ENCODE data around the gene CFAP251. TPM values are rescaled to one million over a fixed set of nuclear protein-coding genes. Genes with fewer than 3 reads are reported as not detected.

Gene CFAP251
- total RNA-seq, 1 donor from 2014 or later: 2.2 TPM

DNA sequence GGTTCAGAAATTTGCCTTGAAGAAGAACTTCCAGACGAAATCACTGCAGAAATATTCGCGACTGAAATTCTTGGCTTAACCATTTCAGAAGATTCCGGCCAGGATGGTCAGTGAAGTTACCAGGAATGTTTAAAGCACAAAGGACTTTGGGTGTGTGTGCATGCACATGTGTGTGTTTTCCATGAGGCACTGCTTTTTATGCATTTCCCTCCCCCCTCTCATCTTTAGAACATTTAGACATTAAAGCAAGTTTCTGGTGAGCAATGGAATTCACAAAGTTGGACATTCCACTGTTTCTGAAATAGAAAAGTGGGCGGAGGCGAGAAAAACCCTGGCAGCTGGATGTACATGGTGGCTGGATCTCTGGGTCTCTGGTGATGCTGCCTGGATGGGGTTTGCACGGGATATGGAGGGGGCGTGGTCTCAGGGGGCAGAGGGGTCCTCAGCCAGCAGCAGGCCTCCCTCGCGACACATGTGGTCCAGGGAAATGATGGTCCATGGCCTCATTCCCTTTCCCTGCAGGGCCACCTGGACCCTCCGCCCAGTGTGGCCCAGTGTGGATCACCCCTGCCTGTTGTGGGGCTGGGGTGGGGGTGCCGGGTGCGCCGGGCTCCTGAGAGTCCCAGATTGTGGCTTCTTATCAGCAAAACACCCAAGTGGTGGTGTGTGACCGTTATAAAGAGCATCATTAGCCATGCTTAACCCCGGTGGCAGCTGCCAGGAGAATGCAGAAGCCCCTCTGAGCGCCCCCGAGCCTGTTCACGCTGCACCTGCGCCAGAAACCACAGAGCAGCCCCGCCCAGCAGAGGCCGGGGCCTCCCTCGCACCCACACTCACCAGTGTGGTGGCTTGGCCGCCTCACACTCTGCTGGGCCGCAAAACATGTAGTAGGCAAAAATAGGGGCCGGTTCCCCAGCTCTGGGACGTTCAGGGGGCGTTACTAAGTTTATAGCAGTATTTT, 85.5 kb downstream of the CFAP251 start:
- DNase-seq: peak; percentile 34

DNA sequence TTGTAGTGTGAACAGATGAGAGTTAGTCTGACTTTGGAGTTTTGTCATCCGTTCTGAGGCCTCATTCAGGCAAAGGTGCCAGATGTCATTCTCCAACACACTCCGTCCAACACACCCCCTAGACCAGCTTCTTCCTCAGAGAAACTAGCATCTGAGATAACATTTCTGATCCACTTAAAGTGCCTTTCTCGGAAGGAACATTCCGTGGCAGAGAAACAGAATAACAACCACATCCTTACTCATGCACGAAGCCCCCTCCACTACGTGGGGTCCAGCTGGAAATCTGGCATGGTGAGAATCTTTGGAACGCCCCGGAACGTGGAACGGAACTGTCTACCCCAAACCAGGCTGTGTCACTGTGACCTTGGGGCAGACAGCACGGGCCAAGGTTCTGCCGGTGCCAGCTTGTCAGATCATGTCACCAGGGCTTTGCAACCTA, 86.3 kb downstream of the CFAP251 start:
- DNase-seq: peak; percentile 26

DNA sequence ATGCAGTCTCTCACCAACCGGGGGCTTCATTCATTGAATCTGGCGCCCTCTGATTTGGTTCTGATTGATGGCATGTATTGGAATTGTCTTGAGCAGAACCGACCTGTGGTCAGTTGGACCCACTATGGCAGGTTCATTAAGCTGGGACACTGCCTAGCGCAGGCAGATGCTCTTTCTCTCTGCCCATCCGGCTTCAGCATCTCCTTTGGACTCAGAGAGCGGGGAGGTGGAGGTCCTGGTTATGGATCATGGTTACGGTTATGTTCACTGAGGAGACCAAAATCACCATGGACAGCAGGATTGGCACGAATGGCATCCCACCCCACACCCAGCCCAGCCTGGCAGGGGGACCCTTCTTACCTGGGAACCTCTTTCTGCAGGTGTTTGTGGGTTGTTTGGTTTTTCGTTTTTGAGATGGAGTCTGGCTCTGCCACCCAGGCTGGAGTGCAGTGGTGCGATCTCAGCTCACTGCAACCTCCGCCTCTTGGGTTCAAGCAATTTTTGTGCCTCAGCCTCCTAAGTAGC, 86.9 kb downstream of the CFAP251 start:
- DNase-seq: no peak

DNA sequence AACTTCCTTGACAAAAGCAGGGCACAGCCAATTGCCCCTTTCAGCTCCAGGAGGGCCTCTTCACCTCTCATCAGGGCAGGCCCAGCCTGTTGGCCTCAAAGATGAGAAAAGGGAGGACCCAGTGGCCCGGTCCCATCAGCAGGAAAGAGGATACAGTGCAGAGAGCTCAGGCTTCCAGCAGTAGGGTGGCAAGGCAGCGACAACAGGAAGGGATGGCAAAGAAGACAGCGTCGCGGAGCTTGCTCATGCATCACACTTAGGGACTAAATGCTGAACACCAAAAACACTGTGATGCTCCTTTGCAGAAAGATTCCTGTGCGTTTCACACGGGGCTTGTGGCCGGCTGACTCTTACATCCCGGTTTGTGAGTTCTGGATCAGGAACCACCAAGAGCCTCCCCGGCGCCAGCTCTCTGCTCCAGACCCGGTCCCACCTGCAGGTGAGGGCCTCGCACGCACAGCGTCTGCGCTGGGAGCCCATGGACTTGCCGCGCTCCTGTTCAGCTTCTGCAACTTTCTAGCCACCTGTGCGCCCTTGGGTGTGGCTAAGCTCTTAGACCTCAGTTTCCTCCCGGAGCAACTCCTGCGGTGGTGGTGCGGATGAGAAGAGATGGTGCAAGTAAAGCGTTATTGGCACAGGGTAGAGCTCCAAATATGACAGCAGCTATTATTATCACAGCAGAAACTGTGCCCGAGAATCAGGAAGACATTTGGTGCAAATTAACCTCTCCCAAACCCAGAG, 88.0 kb downstream of the CFAP251 start:
- no peak for DNase-seq

DNA sequence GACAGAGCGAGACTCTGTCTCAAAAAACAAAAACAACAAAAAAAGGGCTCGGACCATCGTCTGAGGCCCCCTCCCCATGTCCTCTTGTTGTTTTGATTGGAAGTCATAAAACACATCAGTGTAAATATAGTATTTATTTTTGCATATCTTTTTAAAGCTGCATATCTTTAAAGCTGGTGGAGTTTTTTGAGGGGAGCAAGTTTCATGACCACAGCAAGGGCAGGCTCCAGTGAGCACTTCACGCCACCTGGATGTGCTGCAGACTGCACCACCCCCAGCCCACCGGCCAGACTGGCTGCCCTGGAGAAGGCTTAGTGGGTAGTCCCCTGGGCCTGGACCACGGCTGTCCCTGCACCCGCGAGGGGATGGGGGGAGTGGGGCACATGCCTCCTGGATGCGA, 91.3 kb downstream of the CFAP251 start:
- no peak for DNase-seq

DNA sequence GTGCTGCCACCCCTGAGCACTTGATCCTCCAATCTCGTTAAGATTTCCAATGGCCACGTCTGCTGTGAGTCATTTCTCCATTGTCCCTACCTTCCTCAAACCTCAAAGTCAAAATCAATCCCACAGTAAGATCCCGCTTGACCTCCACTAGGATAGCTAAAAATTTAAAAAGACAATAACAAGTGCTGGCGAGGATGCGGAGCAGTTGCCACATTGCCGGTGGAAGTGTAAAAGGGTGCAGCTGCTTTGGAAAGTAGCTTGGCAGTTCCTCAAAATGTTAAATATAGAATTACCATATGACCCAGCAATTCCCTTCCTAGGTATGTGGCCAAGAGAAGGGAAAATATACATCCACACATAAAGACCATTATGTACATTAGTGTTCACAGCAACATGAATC, 93.8 kb downstream of the CFAP251 start:
- no peak for DNase-seq

DNA sequence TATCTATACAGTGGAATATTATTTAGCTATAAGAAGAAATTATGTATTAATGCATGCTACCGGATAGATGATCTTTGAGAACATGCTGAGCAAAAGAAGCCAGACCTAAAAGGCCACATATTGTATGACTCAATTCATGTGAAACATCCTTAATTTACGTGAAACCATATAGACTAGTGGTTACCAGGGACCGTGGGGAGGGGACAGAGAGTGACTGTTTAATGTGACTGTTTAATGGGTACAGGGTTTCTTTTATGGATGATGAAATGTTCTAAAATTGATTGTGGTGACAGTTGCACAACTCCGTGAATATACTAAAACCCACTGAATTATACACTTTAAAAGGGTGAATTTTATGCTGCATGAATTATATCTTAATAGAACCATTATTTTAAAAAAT, 94.7 kb downstream of the CFAP251 start:
- no peak for DNase-seq

DNA sequence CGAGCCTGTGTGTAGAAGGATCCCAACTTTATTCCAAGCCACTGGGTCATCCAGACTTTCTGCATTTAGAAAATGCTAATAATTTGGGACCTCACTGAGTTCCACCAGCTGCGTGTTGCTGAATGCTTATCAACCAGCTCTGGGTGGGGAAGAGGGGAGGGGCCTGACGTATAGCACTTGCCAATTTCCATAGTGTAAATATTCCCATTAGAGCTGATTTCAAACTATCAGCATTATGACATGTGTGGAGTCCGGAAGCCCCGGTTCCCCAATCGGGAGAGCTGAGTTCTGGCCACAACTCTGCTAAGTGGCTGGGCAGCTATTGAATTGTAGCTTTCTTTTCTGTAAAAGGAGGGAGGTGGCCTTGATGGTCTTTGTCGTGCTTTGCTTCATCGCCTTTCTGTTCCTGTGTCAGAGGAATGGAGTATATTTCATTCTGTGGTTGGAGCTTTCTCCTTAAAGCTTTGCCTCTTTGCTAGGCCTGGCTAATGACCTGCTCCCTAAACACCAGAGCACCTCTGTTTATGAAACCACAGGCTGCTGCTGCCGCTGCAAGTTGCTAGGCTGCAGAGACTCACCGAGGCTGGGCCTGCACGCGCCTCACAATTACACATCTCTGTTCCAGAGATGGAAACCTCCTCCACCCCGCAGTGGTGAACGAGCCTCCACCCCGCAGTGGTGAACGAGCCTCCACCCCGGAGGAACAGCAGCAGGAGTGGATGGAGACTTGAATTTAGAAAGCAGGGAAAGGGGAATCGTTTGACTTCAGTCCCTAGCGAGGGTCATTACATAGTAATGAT, 95.6 kb downstream of the CFAP251 start:
- DNase-seq: no peak

DNA sequence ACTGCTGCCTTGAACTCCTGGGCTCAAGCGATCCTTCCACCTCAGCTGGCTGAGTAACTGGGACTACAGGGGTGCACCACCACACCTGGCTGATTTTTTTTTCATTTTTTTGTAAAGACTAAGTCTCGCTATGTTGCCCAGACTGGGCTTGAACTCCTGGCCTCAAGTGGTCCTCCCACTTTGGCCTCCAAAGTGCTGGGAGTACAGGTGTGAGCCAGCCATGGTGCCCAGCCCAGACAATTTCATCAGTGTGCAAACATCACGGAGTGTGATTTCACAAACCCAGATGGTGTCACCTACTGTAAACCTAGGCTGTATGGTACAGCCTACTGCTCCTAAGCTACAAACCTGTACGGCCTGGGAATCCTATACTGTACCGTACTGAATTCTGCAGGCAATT, 96.4 kb downstream of the CFAP251 start:
- no peak for DNase-seq

DNA sequence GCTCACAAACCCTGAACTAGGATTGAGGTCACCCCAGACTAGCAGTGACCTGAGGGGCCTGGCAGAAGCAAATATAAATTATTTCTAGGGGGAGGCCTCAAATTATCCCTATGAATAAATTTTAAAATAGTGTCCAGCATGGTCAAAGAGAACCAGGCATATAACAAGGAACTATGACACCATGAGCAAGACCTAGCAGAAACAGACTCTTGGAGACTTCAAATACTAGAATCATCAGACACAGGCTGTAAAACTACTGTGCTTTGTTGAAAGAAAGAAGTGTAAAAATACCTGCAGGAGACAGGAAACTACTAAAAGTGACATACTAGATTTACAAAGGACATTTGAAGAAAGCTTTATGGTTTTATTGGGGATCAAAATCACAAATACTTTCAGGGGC, 100.1 kb downstream of the CFAP251 start:
- no peak for DNase-seq

DNA sequence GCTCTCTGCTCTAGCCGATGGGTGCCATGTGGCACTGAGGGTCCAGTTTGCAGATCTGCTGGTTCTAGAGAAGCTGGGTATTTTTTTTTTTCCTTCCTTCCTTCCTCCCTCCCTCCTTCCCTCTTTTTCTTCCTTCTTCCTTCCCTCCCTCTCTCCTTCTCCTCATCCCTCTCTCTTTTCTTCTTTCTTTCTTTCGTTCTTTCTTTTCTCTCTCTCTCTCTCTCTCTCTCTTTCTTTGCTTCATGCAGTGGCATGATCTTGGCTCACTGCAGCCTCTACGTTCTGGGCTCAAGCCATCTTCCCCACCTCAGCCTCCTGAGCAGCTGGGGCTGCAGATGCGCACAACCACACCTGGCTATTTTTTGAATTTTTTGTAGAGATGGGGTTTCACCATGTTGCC, 100.5 kb downstream of the CFAP251 start:
- DNase-seq: no peak

DNA sequence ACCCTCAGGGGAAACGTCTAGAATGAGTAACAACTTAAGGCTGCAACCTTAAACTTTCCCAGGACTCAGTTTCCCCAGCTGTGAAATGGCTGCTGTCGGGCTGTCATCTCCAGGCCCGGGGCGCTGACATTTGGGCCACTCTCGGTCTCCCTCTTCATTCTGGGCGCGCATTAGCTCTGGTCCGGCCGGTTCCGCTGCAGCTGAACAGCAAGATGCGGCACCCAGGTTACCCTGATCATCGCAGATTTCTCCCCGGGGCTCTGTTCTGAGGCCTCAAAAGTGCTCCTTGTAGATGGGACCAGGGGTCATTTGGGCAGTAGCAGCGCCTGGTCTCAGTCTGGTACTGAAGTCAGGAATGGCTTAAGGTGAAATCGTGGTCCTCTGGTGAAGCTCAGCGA, 102.4 kb downstream of the CFAP251 start:
- DNase-seq: no peak

DNA sequence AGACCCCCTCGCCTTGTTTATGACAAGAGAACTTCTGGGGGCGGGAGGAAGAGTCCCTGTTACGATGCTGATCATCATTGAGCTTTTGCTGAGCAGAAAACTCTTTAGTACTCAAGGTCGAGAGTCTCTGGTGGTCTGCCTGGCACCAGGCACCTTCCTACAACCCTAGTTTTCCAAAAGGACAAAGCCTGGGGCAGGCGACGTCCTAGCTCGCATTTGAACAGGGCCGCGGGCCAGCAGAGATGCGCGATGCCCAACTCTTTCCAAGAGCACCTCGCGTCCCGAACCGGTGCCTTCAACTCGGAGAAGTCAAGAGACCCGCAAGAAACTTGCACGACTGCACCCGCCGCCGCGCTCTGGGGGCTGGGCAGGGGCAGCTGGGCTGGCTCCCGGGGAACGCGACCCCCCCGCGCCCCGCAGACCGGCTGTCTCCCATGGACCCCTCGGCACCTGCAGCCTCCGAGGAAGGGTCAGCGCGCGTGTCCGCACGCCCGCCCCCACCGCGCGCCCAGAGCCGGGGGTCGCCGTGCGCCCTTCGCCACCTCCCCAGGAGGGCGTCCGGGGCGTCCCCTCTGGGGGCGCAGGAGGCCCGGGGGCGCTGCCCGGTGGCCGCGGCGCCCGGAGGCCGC, 102.9 kb downstream of the CFAP251 start:
- DNase-seq: no peak

DNA sequence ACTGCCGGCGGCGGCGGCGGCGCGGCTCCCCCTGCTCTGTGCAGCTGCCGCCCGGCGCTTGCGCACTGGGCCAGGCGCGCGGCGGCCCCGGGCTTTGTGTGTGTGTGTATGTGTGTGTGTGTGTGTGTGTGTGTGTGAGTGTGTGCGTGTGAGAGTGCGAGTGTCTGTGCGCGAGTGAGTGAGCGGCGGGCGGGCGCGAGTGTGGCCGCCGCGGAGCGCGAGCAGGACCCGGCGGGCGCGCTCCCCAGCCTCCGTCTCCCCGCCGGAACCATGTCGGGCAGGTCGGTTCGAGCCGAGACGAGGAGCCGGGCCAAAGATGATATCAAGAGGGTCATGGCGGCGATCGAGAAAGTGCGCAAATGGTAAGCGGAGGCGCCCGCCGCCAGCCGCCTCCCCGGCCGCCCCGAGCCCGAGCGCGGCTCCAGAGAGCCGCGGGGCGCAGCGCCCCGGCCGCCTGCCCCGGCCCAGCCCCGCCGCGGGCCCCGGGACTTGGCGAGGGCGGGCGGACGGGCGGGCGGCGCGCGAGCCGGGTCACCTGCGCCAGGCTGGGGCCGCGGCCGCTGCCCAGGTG, 103.5 kb downstream of the CFAP251 start, which contains the start of gene BCL7A:
BCL7A (plus strand) TSS at position 63 of the 571 bp plus-strand sequence; CDS start at position 271, 208 bp downstream.
- peak; percentile 55 for DNase-seq

DNA sequence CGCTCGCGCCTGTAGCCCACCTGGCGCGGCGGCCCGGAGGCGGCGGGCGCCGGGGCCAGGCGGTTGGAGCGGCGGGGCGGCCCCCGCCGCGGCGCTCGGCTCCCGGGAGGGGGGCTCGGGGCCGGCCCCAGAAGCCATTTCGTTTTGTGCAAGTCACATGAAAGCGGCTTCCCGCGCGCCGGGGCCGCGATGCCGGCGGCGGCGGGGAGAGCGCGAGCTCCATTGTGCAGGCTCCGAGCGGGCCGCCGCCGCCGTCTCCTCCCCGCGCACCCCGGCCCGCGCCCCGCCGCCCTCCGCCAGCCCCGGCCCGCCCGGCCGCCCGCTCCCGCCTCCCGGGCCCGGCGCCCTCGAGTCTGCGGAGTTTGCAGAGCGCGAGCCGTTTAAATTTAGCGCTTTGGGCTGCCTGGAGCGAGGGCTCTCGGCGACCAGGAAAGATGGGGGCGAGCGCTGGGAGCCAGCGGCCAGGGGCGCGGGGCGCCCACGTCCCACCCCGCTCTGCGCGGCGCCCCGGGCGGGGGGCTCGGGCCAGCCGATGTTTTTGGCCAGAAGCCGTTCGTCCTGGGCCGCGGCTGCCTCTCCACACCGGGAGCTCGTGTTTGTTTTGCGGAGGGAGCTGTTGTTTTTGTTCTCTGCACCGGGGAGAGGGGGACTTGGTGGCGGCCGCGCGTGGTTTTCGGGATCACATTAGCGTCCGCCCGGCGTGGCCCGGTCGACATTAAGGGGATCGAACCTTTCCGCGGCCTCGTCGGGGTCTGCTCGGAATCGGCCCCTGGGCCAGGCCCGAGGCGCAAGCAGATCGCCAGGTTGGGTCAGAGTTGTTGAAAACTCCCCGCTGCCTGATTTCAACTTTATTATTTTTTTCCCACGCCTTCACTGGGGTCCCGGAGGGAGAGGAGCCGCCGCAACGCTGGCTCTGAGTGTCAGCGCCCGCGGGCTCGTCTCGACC, 104.3 kb downstream of the CFAP251 start:
- DNase-seq: no peak

DNA sequence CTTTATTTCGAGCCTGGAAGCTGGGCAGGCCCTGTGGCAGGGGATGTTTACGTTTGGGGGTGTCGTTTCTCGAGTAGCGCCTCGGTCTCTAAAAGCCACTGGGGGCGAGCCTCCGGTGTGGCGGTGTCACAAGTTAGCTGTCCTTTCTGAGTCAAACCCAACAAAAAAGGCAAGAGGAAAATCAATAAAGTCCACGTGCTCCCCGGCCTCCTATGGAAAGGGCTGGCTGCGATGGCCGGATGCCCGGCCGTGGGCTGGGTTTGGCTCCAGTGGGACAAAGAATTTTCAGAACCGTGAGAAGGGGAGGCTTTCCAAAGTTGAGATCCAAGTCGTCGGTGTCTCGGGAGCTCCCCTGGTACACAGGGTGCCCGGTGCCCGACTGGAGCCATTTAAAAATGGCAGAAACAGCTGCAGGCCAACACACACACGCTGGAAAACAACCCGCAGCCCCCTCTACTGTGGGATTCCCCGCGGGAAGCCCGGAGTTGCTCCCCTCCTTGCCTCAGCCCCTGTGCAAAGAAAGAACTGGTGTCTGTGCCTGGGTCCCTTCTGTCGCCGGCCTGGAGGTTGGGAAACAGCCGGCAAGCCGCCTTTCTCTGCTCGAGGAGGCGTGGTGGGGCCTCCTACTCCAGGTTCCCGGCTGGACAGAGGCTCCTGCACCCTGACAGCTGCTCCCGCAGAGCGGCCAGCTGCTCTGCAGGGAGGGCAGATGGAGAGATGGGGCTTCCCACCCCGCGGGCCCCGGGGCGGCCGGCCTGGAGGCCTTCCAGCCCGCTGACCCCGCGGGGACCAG, 105.1 kb downstream of the CFAP251 start:
- peak; percentile 50 for DNase-seq

DNA sequence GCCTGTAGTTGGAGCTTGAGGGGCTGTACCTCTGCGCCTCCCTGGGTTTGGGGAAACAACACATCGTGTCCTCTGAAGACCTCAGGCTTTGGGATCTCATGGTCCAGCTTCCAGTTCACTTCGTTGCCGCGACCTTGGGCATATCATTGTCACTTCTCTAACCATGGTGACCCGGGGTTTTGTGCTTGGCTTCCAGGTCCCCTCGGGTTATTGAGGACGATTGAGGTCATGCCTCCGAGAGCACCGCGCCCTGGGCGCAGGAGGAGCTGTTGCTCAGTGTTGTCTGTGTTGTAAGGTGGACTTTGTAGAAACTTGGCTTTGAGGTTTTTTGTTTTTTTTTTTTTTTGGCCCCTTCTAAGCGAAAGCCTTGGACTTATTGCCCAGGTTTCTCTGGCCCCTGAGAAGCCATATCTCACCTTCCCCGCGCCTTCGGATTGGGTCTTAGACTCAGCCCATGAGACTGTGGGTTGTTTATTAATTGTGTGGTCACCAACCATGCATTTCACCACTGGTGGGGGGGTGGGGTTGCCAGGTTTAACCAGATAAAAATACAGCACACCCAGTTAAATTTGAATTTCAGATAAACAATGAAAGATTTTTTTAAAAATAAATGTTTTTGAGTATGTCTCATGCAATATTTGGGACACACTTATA, 105.9 kb downstream of the CFAP251 start:
- DNase-seq: no peak

DNA sequence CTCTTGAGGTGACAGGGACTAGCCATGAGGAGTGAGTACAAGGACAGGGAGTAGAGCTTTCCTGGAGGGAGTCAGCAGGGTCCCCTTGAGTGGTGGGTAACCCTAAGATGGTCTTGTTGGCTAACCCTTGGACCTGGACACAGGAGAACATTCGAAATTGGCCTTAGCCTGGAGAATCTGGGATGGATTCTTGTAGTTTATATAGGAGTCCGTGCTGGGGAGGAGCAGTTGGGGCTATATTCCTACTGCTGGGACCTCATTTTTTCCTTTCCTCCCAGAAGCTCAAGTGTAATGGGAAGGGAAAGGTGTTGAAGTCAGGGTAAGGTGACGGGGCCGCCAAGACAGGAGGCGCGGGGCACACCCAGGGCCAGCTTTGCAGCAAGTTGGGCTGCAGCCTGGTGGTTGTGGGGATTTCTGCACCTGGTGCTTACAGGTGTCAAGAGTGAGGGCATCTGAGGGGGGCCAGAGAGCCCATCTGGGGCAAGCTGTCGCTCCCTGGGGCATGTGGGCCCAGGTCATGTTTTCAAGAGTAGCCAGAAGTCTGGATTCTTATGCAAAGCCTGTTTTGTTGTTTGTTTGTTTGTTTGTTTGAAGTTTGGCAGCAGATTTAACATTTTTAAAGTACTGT, 108.4 kb downstream of the CFAP251 start:
- DNase-seq: no peak
